K562 (cell line): ENCODE data around the gene HACD1. TPM values are rescaled to one million over a fixed set of nuclear protein-coding genes. Genes with fewer than 3 reads are reported as not detected.

Experiments used
- ARID3A ChIP-seq: IDR thresholded peaks from 2 replicates; pipeline ENCODE4 v1.6.1; 2012; ENCODE audit warnings: low read depth, low read length, improper control_type of control experiment, borderline replicate concordance
- BCLAF1 ChIP-seq, 2 experiments: fragments of 450-650 bp in 1 of 2; IDR thresholded peaks; 2 replicates each; pipeline ENCODE4 v1.6.1; 2011 to 2017; ENCODE audit warnings: low read depth in 2 of 2, antibody characterized with exemption in 1 of 2, borderline replicate concordance in 1 of 2, low read length in 1 of 2, mild to moderate bottlenecking in 1 of 2, mixed read lengths in 1 of 2; ENCODE audit not compliant: control insufficient read depth in 1 of 2
- BRF1 ChIP-seq: IDR thresholded peaks from 3 replicates; pipeline ENCODE4 v1.6.1; 2011; ENCODE audit warnings: borderline replicate concordance, mild to moderate bottlenecking; ENCODE audit not compliant: insufficient read length; ENCODE audit errors: extremely low read depth
- CREB5 ChIP-seq: fragments of 250-450 bp; sonication (Bioruptor Pico); IDR thresholded peaks from 2 replicates; pipeline ENCODE4 v1.5.0; 2020; ENCODE audit warnings: mild to moderate bottlenecking
- DACH1 ChIP-seq: fragments of 450-650 bp; IDR thresholded peaks from 2 replicates; pipeline ENCODE4 v1.6.1; 2018; ENCODE audit not compliant: partially characterized antibody
- KDM1A ChIP-seq, 2 experiments: fragments of 450-650 bp; IDR thresholded peaks; 2 replicates each; pipeline ENCODE4 v1.6.1; 2016; ENCODE audit warnings: mild to moderate bottlenecking in 2 of 2
- PHF20 ChIP-seq: fragments of 450-650 bp; IDR thresholded peaks from 2 replicates; pipeline ENCODE4 v1.6.1; 2018; ENCODE audit not compliant: partially characterized antibody
- SMARCC2 ChIP-seq: fragments of 450-650 bp; IDR thresholded peaks from 2 replicates; pipeline ENCODE4 v1.6.1; 2017; ENCODE audit warnings: antibody characterized with exemption, moderate library complexity, mild to moderate bottlenecking, low read depth
- TOE1 ChIP-seq, 2 experiments: fragments of 450-650 bp in 1 of 2; sonication (generic) in 1 of 2; formaldehyde crosslinking in 1 of 2; IDR thresholded peaks; 2 replicates each; pipeline versions ENCODE4 v1.7.1 to v1.8.0; 2016 to 2022; ENCODE audit warnings: borderline replicate concordance in 2 of 2, mild to moderate bottlenecking in 2 of 2, antibody characterized with exemption in 1 of 2, inconsistent platforms in 1 of 2, low read depth in 1 of 2, missing genetic modification reagents in 1 of 2, moderate library complexity in 1 of 2
- ZFP1 ChIP-seq: fragments of 450-650 bp; formaldehyde crosslinking; IDR thresholded peaks from 2 replicates; pipeline ENCODE4 v1.4.0; 2020; ENCODE audit warnings: mild to moderate bottlenecking, mixed read lengths
- ZNF583 ChIP-seq: fragments of 250-450 bp; sonication (Bioruptor Pico); IDR thresholded peaks from 2 replicates; pipeline ENCODE4 v1.4.0; 2020
- polyA plus RNA-seq, 8 experiments: library from polyadenylated mRNA; depleted of rRNA in 4 of 8; stranded (reverse) in 5 of 8; unstranded in 3 of 8; fragments of >200 nt; fragmentation: Nextera tagmentation in 2 of 8; fragmentation: Illumina TruSeq in 1 of 8; extraction: Ambion mirVana in 2 of 8; extraction: Trizol in 1 of 8; gene quantifications; 2 replicates each; pipeline versions ENCODE4 v1.2.1 to v1.2.3, GENCODE V29; 2011 to 2014; ENCODE audit warnings: inconsistent platforms in 1 of 8, missing spikeins in 1 of 8
- total RNA-seq, 7 experiments: library from RNA; depleted of rRNA in 6 of 7; stranded (reverse); fragments of >200 nt in 6 of 7; fragmentation: Illumina TruSeq in 2 of 7; extraction: Trizol in 2 of 7; gene quantifications; 2 replicates each; pipeline versions ENCODE4 v1.2.1 to v1.2.3, GENCODE V29; 2011 to 2021; ENCODE audit warnings: low replicate concordance in 1 of 7
- TF ChIP-seq, protein P1 (sequence below): sonication (generic); formaldehyde crosslinking; IDR thresholded peaks from 2 replicates; pipeline ENCODE4 v1.8.0; 2022; ENCODE audit warnings: mild to moderate bottlenecking, missing genetic modification reagents
- TF ChIP-seq, protein P2 (sequence below): sonication (generic); formaldehyde crosslinking; IDR thresholded peaks from 2 replicates; pipeline ENCODE4 v1.8.0; 2023; ENCODE audit warnings: mild to moderate bottlenecking, missing genetic modification reagents
- TF ChIP-seq, protein P3 (sequence below): fragments of 450-650 bp; formaldehyde crosslinking; IDR thresholded peaks from 2 replicates; pipeline ENCODE4 v1.4.0; 2020; ENCODE audit warnings: mild to moderate bottlenecking

Gene HACD1
- total and polyA plus RNA-seq, 9 of the 15 experiments (the other 6 are each of a cell fraction or from before 2014, with no cell fraction given), result 0.99 to 4.5 (median 2.4) TPM

- TF ChIP-seq, protein P1, sequence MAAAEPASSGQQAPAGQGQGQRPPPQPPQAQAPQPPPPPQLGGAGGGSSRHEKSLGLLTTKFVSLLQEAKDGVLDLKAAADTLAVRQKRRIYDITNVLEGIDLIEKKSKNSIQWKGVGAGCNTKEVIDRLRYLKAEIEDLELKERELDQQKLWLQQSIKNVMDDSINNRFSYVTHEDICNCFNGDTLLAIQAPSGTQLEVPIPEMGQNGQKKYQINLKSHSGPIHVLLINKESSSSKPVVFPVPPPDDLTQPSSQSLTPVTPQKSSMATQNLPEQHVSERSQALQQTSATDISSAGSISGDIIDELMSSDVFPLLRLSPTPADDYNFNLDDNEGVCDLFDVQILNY (CRISPR knock-in tag), result no peak
- TF ChIP-seq, protein P2, sequence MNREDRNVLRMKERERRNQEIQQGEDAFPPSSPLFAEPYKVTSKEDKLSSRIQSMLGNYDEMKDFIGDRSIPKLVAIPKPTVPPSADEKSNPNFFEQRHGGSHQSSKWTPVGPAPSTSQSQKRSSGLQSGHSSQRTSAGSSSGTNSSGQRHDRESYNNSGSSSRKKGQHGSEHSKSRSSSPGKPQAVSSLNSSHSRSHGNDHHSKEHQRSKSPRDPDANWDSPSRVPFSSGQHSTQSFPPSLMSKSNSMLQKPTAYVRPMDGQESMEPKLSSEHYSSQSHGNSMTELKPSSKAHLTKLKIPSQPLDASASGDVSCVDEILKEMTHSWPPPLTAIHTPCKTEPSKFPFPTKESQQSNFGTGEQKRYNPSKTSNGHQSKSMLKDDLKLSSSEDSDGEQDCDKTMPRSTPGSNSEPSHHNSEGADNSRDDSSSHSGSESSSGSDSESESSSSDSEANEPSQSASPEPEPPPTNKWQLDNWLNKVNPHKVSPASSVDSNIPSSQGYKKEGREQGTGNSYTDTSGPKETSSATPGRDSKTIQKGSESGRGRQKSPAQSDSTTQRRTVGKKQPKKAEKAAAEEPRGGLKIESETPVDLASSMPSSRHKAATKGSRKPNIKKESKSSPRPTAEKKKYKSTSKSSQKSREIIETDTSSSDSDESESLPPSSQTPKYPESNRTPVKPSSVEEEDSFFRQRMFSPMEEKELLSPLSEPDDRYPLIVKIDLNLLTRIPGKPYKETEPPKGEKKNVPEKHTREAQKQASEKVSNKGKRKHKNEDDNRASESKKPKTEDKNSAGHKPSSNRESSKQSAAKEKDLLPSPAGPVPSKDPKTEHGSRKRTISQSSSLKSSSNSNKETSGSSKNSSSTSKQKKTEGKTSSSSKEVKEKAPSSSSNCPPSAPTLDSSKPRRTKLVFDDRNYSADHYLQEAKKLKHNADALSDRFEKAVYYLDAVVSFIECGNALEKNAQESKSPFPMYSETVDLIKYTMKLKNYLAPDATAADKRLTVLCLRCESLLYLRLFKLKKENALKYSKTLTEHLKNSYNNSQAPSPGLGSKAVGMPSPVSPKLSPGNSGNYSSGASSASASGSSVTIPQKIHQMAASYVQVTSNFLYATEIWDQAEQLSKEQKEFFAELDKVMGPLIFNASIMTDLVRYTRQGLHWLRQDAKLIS, result no peak
- TF ChIP-seq ARID3A (no peak), BCLAF1 (IDR thresholded peaks at IDR 0.05; ENCODE audit: borderline replicate concordance in 1 of 2, control insufficient read depth in 1 of 2, low read depth in 2 of 2, low read length in 1 of 2) (no peak), TOE1 (IDR thresholded peaks at IDR 0.05; ENCODE audit: borderline replicate concordance) (no peak), TOE1 (CRISPR knock-in tag; IDR thresholded peaks at IDR 0.05; ENCODE audit: borderline replicate concordance, low read depth) (no peak), ZFP1 (CRISPR knock-in tag) (no peak), DACH1 (no peak), BRF1 (no peak), PHF20 (no peak), KDM1A (IDR thresholded peaks at IDR 0.05) (peak; percentile 95), SMARCC2 (no peak), CREB5 (CRISPR knock-in tag) (no peak), ZNF583 (CRISPR knock-in tag) (no peak)
- TF ChIP-seq, protein P3, sequence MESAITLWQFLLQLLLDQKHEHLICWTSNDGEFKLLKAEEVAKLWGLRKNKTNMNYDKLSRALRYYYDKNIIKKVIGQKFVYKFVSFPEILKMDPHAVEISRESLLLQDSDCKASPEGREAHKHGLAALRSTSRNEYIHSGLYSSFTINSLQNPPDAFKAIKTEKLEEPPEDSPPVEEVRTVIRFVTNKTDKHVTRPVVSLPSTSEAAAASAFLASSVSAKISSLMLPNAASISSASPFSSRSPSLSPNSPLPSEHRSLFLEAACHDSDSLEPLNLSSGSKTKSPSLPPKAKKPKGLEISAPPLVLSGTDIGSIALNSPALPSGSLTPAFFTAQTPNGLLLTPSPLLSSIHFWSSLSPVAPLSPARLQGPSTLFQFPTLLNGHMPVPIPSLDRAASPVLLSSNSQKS (CRISPR knock-in tag), result no peak
Measured at GRCh38 chr10:17616403-17617030, 657 bp downstream of the HACD1 start (continued).
